HepG2 (cell line): ENCODE data around the gene VPS11. TPM values are rescaled to one million over a fixed set of nuclear protein-coding genes. Genes with fewer than 3 reads are reported as not detected.

Experiments
- CBX5 ChIP-seq: sonication (generic); formaldehyde crosslinking; IDR thresholded peaks from 2 replicates; pipeline ENCODE4 v1.4.0; 2020; ENCODE audit warnings: missing genetic modification reagents, borderline replicate concordance
- CEBPG ChIP-seq: IDR thresholded peaks from 2 replicates; pipeline ENCODE4 v1.6.1; 2016
- DNMT3B ChIP-seq: conservative IDR thresholded peaks from 2 replicates; pipeline ENCODE4 v1.6.1; 2016; ENCODE audit warnings: missing biosample characterization, control low read depth
- KLF13 ChIP-seq: sonication (generic); formaldehyde crosslinking; IDR thresholded peaks from 2 replicates; pipeline ENCODE4 v1.4.0; 2020; ENCODE audit warnings: mild to moderate bottlenecking, missing genetic modification reagents
- MTA3 ChIP-seq: sonication (generic); formaldehyde crosslinking; IDR thresholded peaks from 2 replicates; pipeline ENCODE4 v1.4.0; 2020; ENCODE audit warnings: missing genetic modification reagents
- POGK ChIP-seq: sonication (generic); formaldehyde crosslinking; conservative IDR thresholded peaks from 2 replicates; pipeline ENCODE4 v1.8.0; 2022; ENCODE audit warnings: mild to moderate bottlenecking, moderate library complexity, missing genetic modification reagents
- RFX3 ChIP-seq: IDR thresholded peaks from 2 replicates; pipeline ENCODE4 v1.6.1; 2016; ENCODE audit warnings: missing biosample characterization, missing genetic modification reagents
- TAF15 ChIP-seq: fragments of 200-400 bp; formaldehyde crosslinking; IDR thresholded peaks from one replicate; pipeline ENCODE4 v1.6.1; 2018; ENCODE audit warnings: mild to moderate bottlenecking, low read depth, low read length; ENCODE audit not compliant: poor library complexity, severe bottlenecking
- TCF7 ChIP-seq: sonication (generic); IDR thresholded peaks from 2 replicates; pipeline ENCODE4 v1.6.1; 2016; ENCODE audit warnings: antibody characterized with exemption, low read depth
- ZBTB1 ChIP-seq: sonication (generic); formaldehyde crosslinking; IDR thresholded peaks from 2 replicates; pipeline ENCODE4 v1.4.0; 2020; ENCODE audit warnings: missing genetic modification reagents, borderline replicate concordance
- ZNF253 ChIP-seq: sonication (generic); formaldehyde crosslinking; IDR thresholded peaks from 2 replicates; pipeline ENCODE4 v1.8.0; 2022; ENCODE audit warnings: mild to moderate bottlenecking, missing genetic modification reagents, borderline replicate concordance
- ZNF430 ChIP-seq: sonication (generic); formaldehyde crosslinking; IDR thresholded peaks from 2 replicates; pipeline ENCODE4 v1.9.0; 2021; ENCODE audit warnings: mild to moderate bottlenecking, missing genetic modification reagents
- ZNF512B ChIP-seq: sonication (generic); formaldehyde crosslinking; IDR thresholded peaks from 2 replicates; pipeline ENCODE4 v1.5.1; 2020; ENCODE audit warnings: missing genetic modification reagents, mild to moderate bottlenecking, borderline replicate concordance
- polyA plus RNA-seq, 8 experiments: library from polyadenylated mRNA; depleted of rRNA in 3 of 8; stranded (reverse) in 7 of 8; unstranded in 1 of 8; fragments of >200 nt; fragmentation: Illumina TruSeq in 4 of 8; extraction: Trizol in 4 of 8; gene quantifications; 2 replicates each; pipeline versions ENCODE4 v1.2.1 to v1.2.3, GENCODE V29; 2011 to 2016; ENCODE audit warnings: low read depth in 4 of 8, missing spikeins in 1 of 8, mixed read lengths in 1 of 8; ENCODE audit not compliant: insufficient read depth in 1 of 8
- total RNA-seq, 5 experiments: library from RNA; depleted of rRNA; stranded (reverse); fragments of >200 nt; fragmentation: Illumina TruSeq; extraction: Trizol; gene quantifications; 2 replicates each; pipeline ENCODE4 v1.2.3, GENCODE V29; 2016; ENCODE audit warnings: low read depth in 1 of 5
- TF ChIP-seq, protein P1 (sequence below): sonication (generic); formaldehyde crosslinking; IDR thresholded peaks from 2 replicates; pipeline ENCODE4 v1.8.0; 2022; ENCODE audit warnings: mild to moderate bottlenecking, missing genetic modification reagents
- TF ChIP-seq, protein P2 (sequence below): sonication (generic); formaldehyde crosslinking; IDR thresholded peaks from 2 replicates; pipeline ENCODE4 v1.4.0; 2020; ENCODE audit warnings: missing genetic modification reagents, borderline replicate concordance
- TF ChIP-seq, protein P3 (sequence below): sonication (generic); formaldehyde crosslinking; IDR thresholded peaks from 2 replicates; pipeline ENCODE4 v1.8.0; 2022; ENCODE audit warnings: missing genetic modification reagents, mild to moderate bottlenecking, inconsistent platforms, borderline replicate concordance

Gene VPS11
- total and polyA plus RNA-seq, 2 of the 13 experiments (the other 11 are each of a cell fraction or from before 2014, with no cell fraction given): 13.7 to 21.6 TPM

DNA sequence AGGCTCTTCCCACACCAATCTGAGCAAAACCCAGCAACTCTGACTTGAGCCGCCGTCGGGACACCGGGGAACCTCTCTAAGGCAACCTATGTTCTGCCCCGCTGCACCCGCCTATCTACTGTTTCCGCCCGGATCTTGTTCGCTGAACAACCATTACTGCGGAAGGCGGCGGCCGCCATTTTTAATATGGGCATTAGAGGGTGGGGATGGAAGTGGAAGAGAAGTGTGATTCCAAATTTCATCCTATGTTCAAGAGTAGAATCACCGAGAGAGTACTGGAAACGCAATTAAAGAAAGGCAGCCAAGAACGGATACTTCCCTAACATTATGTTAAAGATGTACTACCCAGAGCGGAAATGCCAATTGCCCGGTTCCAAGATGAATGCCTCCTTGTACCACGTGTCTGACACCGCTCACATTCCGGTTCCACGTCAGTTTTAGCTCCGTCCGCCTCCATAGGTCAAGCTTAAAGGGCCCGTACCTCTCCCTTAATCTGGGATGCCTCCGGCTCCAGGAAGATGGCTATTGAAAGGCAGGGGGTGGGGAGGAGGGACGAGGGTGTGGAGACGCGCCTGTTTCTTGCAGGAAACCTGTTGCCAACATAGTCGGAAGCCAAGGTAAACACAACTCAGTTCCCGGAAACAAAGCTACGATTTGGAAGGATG is 34.3 kb downstream of the VPS11 start, which contains the start of gene DPAGT1 (continued):
- TF ChIP-seq, protein P1, sequence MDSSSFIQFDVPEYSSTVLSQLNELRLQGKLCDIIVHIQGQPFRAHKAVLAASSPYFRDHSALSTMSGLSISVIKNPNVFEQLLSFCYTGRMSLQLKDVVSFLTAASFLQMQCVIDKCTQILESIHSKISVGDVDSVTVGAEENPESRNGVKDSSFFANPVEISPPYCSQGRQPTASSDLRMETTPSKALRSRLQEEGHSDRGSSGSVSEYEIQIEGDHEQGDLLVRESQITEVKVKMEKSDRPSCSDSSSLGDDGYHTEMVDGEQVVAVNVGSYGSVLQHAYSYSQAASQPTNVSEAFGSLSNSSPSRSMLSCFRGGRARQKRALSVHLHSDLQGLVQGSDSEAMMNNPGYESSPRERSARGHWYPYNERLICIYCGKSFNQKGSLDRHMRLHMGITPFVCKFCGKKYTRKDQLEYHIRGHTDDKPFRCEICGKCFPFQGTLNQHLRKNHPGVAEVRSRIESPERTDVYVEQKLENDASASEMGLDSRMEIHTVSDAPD: no peak
- TF ChIP-seq, protein P2, sequence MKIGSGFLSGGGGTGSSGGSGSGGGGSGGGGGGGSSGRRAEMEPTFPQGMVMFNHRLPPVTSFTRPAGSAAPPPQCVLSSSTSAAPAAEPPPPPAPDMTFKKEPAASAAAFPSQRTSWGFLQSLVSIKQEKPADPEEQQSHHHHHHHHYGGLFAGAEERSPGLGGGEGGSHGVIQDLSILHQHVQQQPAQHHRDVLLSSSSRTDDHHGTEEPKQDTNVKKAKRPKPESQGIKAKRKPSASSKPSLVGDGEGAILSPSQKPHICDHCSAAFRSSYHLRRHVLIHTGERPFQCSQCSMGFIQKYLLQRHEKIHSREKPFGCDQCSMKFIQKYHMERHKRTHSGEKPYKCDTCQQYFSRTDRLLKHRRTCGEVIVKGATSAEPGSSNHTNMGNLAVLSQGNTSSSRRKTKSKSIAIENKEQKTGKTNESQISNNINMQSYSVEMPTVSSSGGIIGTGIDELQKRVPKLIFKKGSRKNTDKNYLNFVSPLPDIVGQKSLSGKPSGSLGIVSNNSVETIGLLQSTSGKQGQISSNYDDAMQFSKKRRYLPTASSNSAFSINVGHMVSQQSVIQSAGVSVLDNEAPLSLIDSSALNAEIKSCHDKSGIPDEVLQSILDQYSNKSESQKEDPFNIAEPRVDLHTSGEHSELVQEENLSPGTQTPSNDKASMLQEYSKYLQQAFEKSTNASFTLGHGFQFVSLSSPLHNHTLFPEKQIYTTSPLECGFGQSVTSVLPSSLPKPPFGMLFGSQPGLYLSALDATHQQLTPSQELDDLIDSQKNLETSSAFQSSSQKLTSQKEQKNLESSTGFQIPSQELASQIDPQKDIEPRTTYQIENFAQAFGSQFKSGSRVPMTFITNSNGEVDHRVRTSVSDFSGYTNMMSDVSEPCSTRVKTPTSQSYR (CRISPR knock-in tag): peak; percentile 34; the same call in 1 of the 2 replicates
- no peak for TF ChIP-seq KLF13 (CRISPR knock-in tag)
- TF ChIP-seq TAF15: no peak
- TF ChIP-seq, protein P3, sequence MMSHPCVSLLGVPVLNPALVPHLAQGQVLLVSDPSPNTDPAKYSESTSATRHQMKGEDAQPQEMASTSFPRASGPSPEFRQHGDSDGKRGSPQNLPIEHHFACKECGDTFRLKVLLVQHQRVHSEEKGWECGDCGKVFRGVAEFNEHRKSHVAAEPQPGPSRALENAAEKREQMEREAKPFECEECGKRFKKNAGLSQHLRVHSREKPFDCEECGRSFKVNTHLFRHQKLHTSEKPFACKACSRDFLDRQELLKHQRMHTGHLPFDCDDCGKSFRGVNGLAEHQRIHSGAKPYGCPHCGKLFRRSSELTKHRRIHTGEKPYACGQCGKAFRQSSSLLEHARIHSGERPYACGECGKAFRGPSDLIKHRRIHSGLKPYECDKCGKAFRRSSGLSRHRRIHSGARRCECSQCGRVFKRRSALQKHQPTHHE: peak; percentile 75; the same call in 1 of the 2 replicates
- no peak for TF ChIP-seq RFX3
- TF ChIP-seq MTA3 (CRISPR knock-in tag): no peak
- no peak for TF ChIP-seq CBX5 (CRISPR knock-in tag)
- TF ChIP-seq ZNF512B: no peak
- TF ChIP-seq ZBTB1 (CRISPR knock-in tag): no peak
- TF ChIP-seq POGK: no peak
- TF ChIP-seq DNMT3B (CRISPR knock-in tag): no peak
- no peak; the same call in 1 of the 2 replicates for TF ChIP-seq CEBPG (CRISPR knock-in tag)
- TF ChIP-seq ZNF253 (CRISPR knock-in tag): no peak
- TF ChIP-seq ZNF430 (CRISPR knock-in tag): no peak
- TF ChIP-seq TCF7: no peak
